ENCODE data around the gene AK1. TPM values are rescaled to one million over a fixed set of nuclear protein-coding genes. Genes with fewer than 3 reads are reported as not detected.

AK1 gene
- total RNA-seq, 4 donors from 2014 or later = 28.5 to 93.4 (median 54.1) TPM

DNA sequence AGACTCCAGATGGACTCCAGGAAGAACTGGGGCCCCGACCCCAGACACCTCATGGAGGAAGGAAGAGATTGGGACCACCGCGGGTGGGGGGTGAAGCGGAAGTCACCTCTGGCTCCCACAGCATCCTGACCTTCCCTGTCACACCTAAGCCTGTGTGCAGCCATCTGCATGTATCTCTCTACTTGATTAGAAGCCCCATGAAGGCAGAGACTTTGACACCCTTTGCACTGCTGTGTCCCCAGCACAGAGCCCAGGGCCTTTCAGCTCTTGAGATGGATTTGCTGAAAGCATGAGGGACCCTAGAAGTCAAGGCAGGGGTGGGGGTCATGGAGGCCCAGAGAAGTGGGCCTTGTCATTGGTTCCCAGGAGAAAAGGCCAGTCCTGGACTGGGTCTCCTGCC is 20.2 kb downstream of the AK1 start:
- TF ChIP-seq, protein P1, sequence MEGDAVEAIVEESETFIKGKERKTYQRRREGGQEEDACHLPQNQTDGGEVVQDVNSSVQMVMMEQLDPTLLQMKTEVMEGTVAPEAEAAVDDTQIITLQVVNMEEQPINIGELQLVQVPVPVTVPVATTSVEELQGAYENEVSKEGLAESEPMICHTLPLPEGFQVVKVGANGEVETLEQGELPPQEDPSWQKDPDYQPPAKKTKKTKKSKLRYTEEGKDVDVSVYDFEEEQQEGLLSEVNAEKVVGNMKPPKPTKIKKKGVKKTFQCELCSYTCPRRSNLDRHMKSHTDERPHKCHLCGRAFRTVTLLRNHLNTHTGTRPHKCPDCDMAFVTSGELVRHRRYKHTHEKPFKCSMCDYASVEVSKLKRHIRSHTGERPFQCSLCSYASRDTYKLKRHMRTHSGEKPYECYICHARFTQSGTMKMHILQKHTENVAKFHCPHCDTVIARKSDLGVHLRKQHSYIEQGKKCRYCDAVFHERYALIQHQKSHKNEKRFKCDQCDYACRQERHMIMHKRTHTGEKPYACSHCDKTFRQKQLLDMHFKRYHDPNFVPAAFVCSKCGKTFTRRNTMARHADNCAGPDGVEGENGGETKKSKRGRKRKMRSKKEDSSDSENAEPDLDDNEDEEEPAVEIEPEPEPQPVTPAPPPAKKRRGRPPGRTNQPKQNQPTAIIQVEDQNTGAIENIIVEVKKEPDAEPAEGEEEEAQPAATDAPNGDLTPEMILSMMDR (IDR thresholded peaks at IDR 0.05) = no peak
- DNase-seq (ENCODE audit: low spot score) (no peak), ATAC-seq (ENCODE audit: low FRiP score) (no peak)

DNA sequence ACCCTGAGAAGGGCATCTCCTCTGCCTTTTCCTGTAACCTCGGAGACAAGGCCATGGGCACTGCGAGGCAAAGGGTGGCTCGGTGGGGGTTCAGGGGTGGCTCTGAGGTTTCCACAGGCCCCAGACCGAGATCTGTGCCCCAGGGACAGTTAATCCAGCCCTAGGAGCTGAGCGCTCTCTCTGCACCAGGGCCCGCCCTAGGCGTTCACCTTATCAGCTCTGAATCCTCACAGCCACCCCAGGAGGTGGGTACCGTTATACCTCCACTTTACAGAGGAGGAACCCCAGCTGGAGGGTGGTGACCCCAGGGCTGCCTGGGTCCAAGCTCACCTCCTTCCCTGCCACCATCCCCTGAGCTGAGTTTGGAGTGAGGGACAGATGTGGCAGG is 20.8 kb downstream of the AK1 start:
- TF ChIP-seq, protein P1 (IDR thresholded peaks at IDR 0.05) = no peak
- no peak for DNase-seq (ENCODE audit: low spot score)
- no peak for ATAC-seq (ENCODE audit: low FRiP score)

DNA sequence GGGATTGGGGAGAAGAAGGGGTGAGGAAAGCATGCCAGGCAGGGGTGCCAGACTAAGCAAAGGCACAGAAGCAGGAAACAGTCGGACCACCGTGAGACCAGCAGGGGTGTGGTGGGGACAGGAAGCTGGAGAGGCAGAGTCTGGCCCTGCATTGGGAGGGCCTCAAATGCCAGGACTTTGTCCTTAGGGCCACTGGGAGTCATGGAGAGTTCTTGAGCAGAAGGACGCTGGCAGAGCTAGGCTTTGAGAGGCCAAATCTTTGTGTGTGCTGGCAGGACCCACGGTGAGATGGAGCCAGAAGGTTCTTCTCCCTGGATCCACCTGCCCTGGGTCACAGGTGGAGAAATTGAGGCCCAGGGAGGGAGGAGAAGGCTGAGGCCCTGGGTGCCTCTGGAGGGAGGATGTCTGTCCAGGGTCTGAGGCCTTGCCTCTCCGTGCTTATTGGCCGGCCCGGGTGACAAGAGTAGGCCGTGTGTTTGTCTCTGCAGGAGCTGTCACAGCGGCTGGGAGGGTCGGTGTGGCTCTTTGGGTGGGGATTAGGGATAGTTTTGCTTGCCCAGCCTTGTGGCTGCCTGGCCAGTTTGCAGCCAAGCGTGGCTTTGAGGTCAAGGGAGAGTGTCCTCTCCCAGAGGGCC is 21.3 kb downstream of the AK1 start:
- TF ChIP-seq, protein P1 (IDR thresholded peaks at IDR 0.05) = no peak
- ATAC-seq (ENCODE audit: low FRiP score) (no peak), DNase-seq (ENCODE audit: low spot score) (no peak)

DNA sequence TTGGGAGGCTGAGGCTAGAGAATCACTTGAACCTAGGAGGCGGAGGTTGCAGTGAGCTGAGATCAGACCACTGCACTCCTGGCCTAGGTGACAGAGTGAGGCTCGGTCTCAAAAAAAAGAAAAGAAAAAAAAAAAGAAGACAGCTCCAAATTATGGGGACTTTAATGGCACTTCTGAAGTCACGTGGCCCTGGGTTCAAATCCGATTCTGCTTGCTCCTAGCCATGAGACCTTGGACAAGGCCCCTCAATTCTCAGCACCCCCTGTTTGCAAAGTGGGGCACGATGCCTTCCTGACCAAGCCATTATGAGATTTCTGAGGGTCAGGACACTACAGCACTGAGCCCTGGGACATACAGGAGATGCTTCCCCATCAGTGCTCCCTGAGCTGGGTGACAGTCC is 22.0 kb downstream of the AK1 start:
- TF ChIP-seq, protein P1 (IDR thresholded peaks at IDR 0.05) = no peak
- DNase-seq (ENCODE audit: low spot score) = no peak

DNA sequence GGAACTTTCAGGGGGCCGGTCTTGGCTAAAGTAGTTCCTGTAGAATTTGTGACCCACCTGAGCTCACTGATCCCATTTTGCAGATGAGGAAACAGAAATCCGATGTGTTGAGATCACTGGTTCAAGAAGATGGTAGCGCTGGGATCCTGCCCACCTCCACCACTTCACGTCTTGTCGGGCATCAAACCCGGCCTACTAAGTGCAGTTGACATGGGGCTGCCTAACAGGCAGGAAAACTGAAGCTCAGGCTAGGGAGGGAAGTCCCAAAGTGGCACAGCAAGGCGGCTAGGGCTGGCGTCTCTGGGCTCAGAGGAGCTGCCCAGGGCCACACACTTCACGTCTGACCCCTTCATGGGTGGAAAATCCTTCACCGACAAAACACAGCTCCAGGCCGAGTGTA is 22.5 kb downstream of the AK1 start:
- no peak for ATAC-seq (ENCODE audit: low FRiP score)
- no peak for DNase-seq (ENCODE audit: low spot score)
- TF ChIP-seq, protein P1 (IDR thresholded peaks at IDR 0.05) = no peak

More for the DNA sequence above, 22.0 kb downstream of the AK1 start:
- ATAC-seq (ENCODE audit: low FRiP score) = no peak

DNA sequence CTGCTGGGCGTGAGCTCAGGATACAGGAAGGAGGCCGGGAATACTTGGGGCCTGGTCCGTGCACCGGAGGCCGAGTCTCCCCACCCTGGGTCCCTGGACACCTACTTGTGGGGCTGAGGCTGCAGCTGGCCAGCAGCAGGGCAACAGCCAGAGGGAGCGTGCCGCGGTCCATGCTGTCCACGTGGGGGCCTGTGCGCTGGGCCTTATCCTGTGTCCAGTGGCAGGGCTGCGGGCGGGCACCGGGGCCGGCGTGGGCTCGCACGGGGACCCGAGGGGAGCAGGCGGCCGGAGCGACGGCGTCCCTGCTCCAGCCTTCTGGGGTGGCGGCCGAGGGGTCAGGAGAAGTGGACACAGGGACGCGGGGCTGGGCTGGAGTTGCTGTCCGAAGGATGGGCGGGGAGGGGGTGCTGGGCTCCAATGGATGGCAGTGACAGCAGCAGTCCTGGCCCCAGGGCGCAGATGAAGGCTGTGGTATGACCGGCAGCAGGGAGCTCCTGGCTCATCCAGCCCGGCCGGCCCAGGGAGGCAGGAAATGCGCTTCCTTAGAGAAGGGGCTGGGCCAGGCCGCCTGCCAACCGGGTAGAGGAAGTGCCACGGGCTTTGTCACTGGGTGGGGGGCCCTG is 23.2 kb downstream of the AK1 start, which contains the start of gene ENG:
Gene ENG, minus strand, starts transcription at position 475 of the 623 bp plus-strand sequence. Its CDS starts 303 bp downstream, at position 172.
- TF ChIP-seq, protein P1 (IDR thresholded peaks at IDR 0.05) = no peak
- ATAC-seq (ENCODE audit: low FRiP score) = peak; percentile 54
- no peak for DNase-seq (ENCODE audit: low spot score)

All from omental fat pad (tissue), 4 donors.